Panc1 (cell line): ENCODE results near the gene NPEPL1. TPM values are rescaled to one million over a fixed set of nuclear protein-coding genes. Genes with fewer than 3 reads are reported as not detected.
A peak's percentile ranks its signal among the peaks of the same experiment; 100 is the strongest.
"Not testable (repeated sequence)": the region's sequence is repeated elsewhere in the genome, so short reads cannot be mapped to it uniquely, and the experiment has no call there.

ENCODE experiments used
- ATAC-seq: fragments of 200-7000 bp; cut with Tn5 transposase; 2 replicates; pipeline ENCODE4 v1.9.1; 2020; ENCODE audit warnings: mild to moderate bottlenecking, moderate library complexity
- Bru-seq: library from RNA; stranded (reverse); fragments of 400-500 nt; gene quantifications from one replicate; lab custom pipeline; 2021; lab: Mats Ljungman, UMichigan
- BruChase-seq, 2 experiments: library from RNA; stranded (reverse); fragments of 400-500 nt; gene quantifications; one replicate each; lab custom pipeline; 2021; lab: Mats Ljungman, UMichigan
- BruUV-seq: library from RNA; stranded (reverse); fragments of 400-500 nt; replicated peaks from 2 replicates; lab custom pipeline; 2021; lab: Mats Ljungman, UMichigan
- CTCF ChIA-PET: fragments of 300-600 bp; sonication (Branson Sonifier 250); formaldehyde crosslinking; loops from one replicate; lab custom pipeline; 2022; ENCODE audit warnings: antibody characterized with exemption; lab: Charles Lee
- POLR2A ChIA-PET: fragments of 300-600 bp; sonication (Branson Sonifier 250); formaldehyde crosslinking; loops from one replicate; lab custom pipeline; 2022; ENCODE audit warnings: antibody characterized with exemption; lab: Charles Lee
- DNase-seq: peaks from one replicate; pipeline ENCODE4 v3.0.0-alpha.2; 2010; ENCODE audit warnings: low read depth, low spot score
- H3K27ac ChIP-seq: 2 replicates; pipeline ENCODE4 v1.5.1; 2011; ENCODE audit warnings: mild to moderate bottlenecking, low read length, inconsistent platforms
- H3K27me3 ChIP-seq: fragments of 200-500 bp; sonication (Bioruptor generic); 2 replicates; pipeline ENCODE4 v1.6.0; 2014; ENCODE audit warnings: low read length, inconsistent platforms; ENCODE audit not compliant: control insufficient read depth, insufficient read depth
- H3K36me3 ChIP-seq: fragments of 200-500 bp; sonication (Bioruptor generic); 2 replicates; pipeline ENCODE4 v1.5.1; 2014; ENCODE audit warnings: inconsistent platforms, mild to moderate bottlenecking, low read length, moderate library complexity; ENCODE audit not compliant: control insufficient read depth, insufficient read depth
- H3K4me1 ChIP-seq: 2 replicates; pipeline ENCODE4 v1.5.1; 2011; ENCODE audit warnings: inconsistent platforms, mild to moderate bottlenecking, low read length, moderate library complexity; ENCODE audit not compliant: control insufficient read depth, insufficient read depth
- H3K4me3 ChIP-seq, 2 experiments: 2 replicates each; pipeline ENCODE4 v1.5.1; 2011 to 2012; ENCODE audit warnings: low read depth in 2 of 2, low read length in 2 of 2, mild to moderate bottlenecking in 2 of 2, inconsistent platforms in 1 of 2, moderate library complexity in 1 of 2
- H3K9me3 ChIP-seq: fragments of 200-500 bp; sonication (Bioruptor generic); 2 replicates; pipeline ENCODE4 v1.5.1; 2014; ENCODE audit warnings: low read depth, mild to moderate bottlenecking, inconsistent platforms, low read length, moderate library complexity; ENCODE audit not compliant: control insufficient read depth, insufficient read depth
- POLR2AphosphoS5 ChIP-seq: IDR thresholded peaks from 2 replicates; pipeline ENCODE4 v1.6.1; 2012; ENCODE audit warnings: mild to moderate bottlenecking, low read depth, low read length, moderate library complexity
- REST ChIP-seq, 2 experiments: IDR thresholded peaks; 2 replicates each; pipeline ENCODE4 v1.6.1; 2011 to 2012; ENCODE audit warnings: low read depth in 2 of 2, control low read depth in 1 of 2, low read length in 1 of 2, mild to moderate bottlenecking in 1 of 2, moderate library complexity in 1 of 2; ENCODE audit not compliant: insufficient read depth in 1 of 2
- SIN3A ChIP-seq: IDR thresholded peaks from 2 replicates; pipeline ENCODE4 v1.6.1; 2012; ENCODE audit warnings: low read depth, mild to moderate bottlenecking, low read length, moderate library complexity, borderline replicate concordance; ENCODE audit not compliant: insufficient read depth
- TCF7L2 ChIP-seq: IDR thresholded peaks from 2 replicates; pipeline ENCODE4 v1.6.1; 2011; ENCODE audit warnings: mild to moderate bottlenecking, low read depth, low read length, inconsistent platforms
- in situ Hi-C: cut with HindIII; loops from 2 replicates; pipeline ENCODE4 v1.10.0; 2016; ENCODE audit warnings: low sequenced_read_pairs, low pct_unique_long_range_greater_than_20kb
- intact Hi-C: fragments of 100-400 bp; cut with micrococcal nuclease; formaldehyde crosslinking; loops from one replicate; pipeline ENCODE4 v1.10.0; 2022; ENCODE audit not compliant: unreplicated experiment
- long read RNA-seq: library from polyadenylated mRNA; unstranded; transcript quantifications from one replicate; pipeline ENCODE4 v2.0.0, GENCODE V29; 2021; ENCODE audit not compliant: unreplicated experiment
- polyA plus RNA-seq: library from polyadenylated mRNA; unstranded; fragments of >200 nt; gene quantifications from one replicate; pipeline ENCODE4 v1.2.1, GENCODE V29; 2012; ENCODE audit warnings: missing spikeins; ENCODE audit not compliant: insufficient read length
- total RNA-seq: library from RNA; stranded (reverse); gene quantifications from one replicate; pipeline ENCODE4 v1.2.1, GENCODE V29; 2021; ENCODE audit not compliant: unreplicated experiment
- TF ChIP-seq, protein P1 (sequence below): fragments of 450-650 bp; IDR thresholded peaks from 2 replicates; pipeline ENCODE4 v1.5.1; 2017; ENCODE audit warnings: mild to moderate bottlenecking

The NPEPL1 gene, protein sequence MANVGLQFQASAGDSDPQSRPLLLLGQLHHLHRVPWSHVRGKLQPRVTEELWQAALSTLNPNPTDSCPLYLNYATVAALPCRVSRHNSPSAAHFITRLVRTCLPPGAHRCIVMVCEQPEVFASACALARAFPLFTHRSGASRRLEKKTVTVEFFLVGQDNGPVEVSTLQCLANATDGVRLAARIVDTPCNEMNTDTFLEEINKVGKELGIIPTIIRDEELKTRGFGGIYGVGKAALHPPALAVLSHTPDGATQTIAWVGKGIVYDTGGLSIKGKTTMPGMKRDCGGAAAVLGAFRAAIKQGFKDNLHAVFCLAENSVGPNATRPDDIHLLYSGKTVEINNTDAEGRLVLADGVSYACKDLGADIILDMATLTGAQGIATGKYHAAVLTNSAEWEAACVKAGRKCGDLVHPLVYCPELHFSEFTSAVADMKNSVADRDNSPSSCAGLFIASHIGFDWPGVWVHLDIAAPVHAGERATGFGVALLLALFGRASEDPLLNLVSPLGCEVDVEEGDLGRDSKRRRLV
- total RNA-seq (27.4 TPM), Bru-seq, nascent RNA (percentile 58 among the genes with signal in this experiment), BruChase-seq, experiment 1, labeled RNA remaining after a 2-hour chase (percentile 70 among the genes with signal in this experiment), BruChase-seq, experiment 2, labeled RNA remaining after a 6-hour chase (percentile 84 among the genes with signal in this experiment)
- 52.0 TPM for polyA plus RNA-seq
- long read RNA-seq, transcript NPEPL1-201 (12 exons, 2,378 nt): major isoform, 65 of 109 reads
- long read RNA-seq, partial matches to known transcripts: 12 of 109 reads
- long read RNA-seq, other reads (novel, unspliced or antisense): 30 of 109 reads

- CTCF ChIA-PET: no interaction called here
- no peaks in the 10 kb centered on the region for H3K27me3 ChIP-seq
- DNase-seq: no peak
- H3K27ac ChIP-seq: peak within 1 kb of the TSS; percentile 73
- H3K36me3 ChIP-seq: no peaks in the 10 kb centered on the region
- peak; percentile 96 for ATAC-seq
- peaks cover 8% of the 10 kb centered on the region; the same call in 1 of the 2 replicates for H3K4me1 ChIP-seq
- BruUV-seq: no TSS peak
- no peaks in the 10 kb centered on the region for H3K9me3 ChIP-seq
- POLR2A ChIA-PET: no interaction called here
- H3K4me3 ChIP-seq: peak within 1 kb of the TSS; percentile 28 to 44
- intact Hi-C loops (no loop called here), in situ Hi-C loops (no loop called here)
- TF ChIP-seq POLR2AphosphoS5 (no peak), TCF7L2 (no peak), REST (IDR thresholded peaks at IDR 0.05; ENCODE audit: insufficient read depth in 1 of 2, low read depth in 2 of 2, low read length in 1 of 2) (no peak), SIN3A (no peak)
- TF ChIP-seq, protein P1, sequence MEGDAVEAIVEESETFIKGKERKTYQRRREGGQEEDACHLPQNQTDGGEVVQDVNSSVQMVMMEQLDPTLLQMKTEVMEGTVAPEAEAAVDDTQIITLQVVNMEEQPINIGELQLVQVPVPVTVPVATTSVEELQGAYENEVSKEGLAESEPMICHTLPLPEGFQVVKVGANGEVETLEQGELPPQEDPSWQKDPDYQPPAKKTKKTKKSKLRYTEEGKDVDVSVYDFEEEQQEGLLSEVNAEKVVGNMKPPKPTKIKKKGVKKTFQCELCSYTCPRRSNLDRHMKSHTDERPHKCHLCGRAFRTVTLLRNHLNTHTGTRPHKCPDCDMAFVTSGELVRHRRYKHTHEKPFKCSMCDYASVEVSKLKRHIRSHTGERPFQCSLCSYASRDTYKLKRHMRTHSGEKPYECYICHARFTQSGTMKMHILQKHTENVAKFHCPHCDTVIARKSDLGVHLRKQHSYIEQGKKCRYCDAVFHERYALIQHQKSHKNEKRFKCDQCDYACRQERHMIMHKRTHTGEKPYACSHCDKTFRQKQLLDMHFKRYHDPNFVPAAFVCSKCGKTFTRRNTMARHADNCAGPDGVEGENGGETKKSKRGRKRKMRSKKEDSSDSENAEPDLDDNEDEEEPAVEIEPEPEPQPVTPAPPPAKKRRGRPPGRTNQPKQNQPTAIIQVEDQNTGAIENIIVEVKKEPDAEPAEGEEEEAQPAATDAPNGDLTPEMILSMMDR: no peak; the same call in 1 of the 2 replicates
Measured at GRCh38 chr20:58692579-58693225, at the start of gene NPEPL1. Gene NPEPL1, plus strand, starts transcription at chr20:58692800. Its CDS starts 101 bp downstream, at chr20:58692901.

- H3K27me3 ChIP-seq, ATAC-seq, H3K27ac ChIP-seq, intact Hi-C loops, BruUV-seq, in situ Hi-C loops, DNase-seq, CTCF ChIA-PET, H3K9me3 ChIP-seq, POLR2A ChIA-PET, H3K36me3 ChIP-seq, H3K4me3 ChIP-seq, H3K4me1 ChIP-seq: not testable (repeated sequence)
Measured at GRCh38 chr20:58642896-58643295, 49.7 kb upstream of the NPEPL1 start.
